ENCODE measurements around the gene ACTN3.

GRCh38 chr11:66542362-66542761, 4.3 kb upstream of the ACTN3 start:
- TF ChIP-seq ZNF274 (IDR thresholded peaks at IDR 0.05; ENCODE audit: low read depth, low read length) = no peak
- no peak for TF ChIP-seq YY1 (IDR thresholded peaks at IDR 0.05; ENCODE audit: insufficient read depth, insufficient read length)
- no peak for TF ChIP-seq SUZ12 (IDR thresholded peaks at IDR 0.05; ENCODE audit: extremely low read depth, insufficient read depth, insufficient read length)
